GM21390 (cell line): ENCODE data around the gene CCDC159.
A peak's percentile ranks its signal among the peaks of the same experiment; 100 is the strongest.
"Not testable (repeated sequence)": the region's sequence is repeated elsewhere in the genome, so short reads cannot be mapped to it uniquely, and the experiment has no call there.

ENCODE experiments used
- ATAC-seq: cut with Tn5 transposase; IDR thresholded peaks from one replicate; pipeline ENCODE4 v1.9.1; 2021; ENCODE audit not compliant: unreplicated experiment

CCDC159 gene

GRCh38 chr19:11346104-11346940 lies at the start of gene CCDC159, which contains the start of gene TMEM205:
CCDC159 (plus strand) TSS chr19:11346519; CDS start chr19:11346607, 88 bp downstream.
TMEM205 (minus strand) TSS chr19:11346268; CDS start chr19:11345619, 649 bp downstream.
- peak; percentile 84 for ATAC-seq

- no peak for ATAC-seq
These were observed 46.1 kb upstream of the CCDC159 start for GRCh38 chr19:11299946-11300810.

- ATAC-seq, result no peak
These were observed 45.6 kb upstream of the CCDC159 start for GRCh38 chr19:11300811-11301120.

GRCh38 chr19:11304936-11305335 lies 41.4 kb upstream of the CCDC159 start:
- ATAC-seq, result no peak

- no peak for ATAC-seq
These were observed 40.0 kb upstream of the CCDC159 start for GRCh38 chr19:11306337-11306736.

GRCh38 chr19:11320278-11320995 lies 25.9 kb upstream of the CCDC159 start:
- not testable (repeated sequence) for ATAC-seq

GRCh38 chr19:11321191-11322126 lies 24.9 kb upstream of the CCDC159 start:
- no peak for ATAC-seq

- no peak for ATAC-seq
These were observed 23.9 kb upstream of the CCDC159 start for GRCh38 chr19:11322269-11323024.

GRCh38 chr19:11323601-11324078 lies 22.7 kb upstream of the CCDC159 start:
- ATAC-seq, result no peak

GRCh38 chr19:11324079-11324661 lies 22.1 kb upstream of the CCDC159 start:
- no peak for ATAC-seq

- no peak for ATAC-seq
These were observed 21.4 kb upstream of the CCDC159 start for GRCh38 chr19:11324748-11325389.

GRCh38 chr19:11325544-11325943 lies 20.8 kb upstream of the CCDC159 start:
- ATAC-seq, result no peak

GRCh38 chr19:11330127-11330526 lies 16.2 kb upstream of the CCDC159 start:
- ATAC-seq, result no peak

- no peak for ATAC-seq
These were observed 14.8 kb upstream of the CCDC159 start for GRCh38 chr19:11331502-11331901.

- ATAC-seq, result no peak
These were observed 13.5 kb upstream of the CCDC159 start for GRCh38 chr19:11332822-11333221.

- not testable (repeated sequence) for ATAC-seq
These were observed 12.5 kb upstream of the CCDC159 start for GRCh38 chr19:11333838-11334237.

GRCh38 chr19:11335449-11336146 lies 10.7 kb upstream of the CCDC159 start:
- ATAC-seq, result no peak

GRCh38 chr19:11337080-11337479 lies 9.2 kb upstream of the CCDC159 start:
- ATAC-seq, result no peak
